Erythroblast (primary cell): Measurements from ENCODE around the gene GNAQ.

Experiments
- GATA1 ChIP-seq: IDR thresholded peaks from 2 replicates; pipeline ENCODE4 v1.6.1; 2011; ENCODE audit warnings: low read depth, mild to moderate bottlenecking, control low read depth, low read length, moderate library complexity
- POLR2A ChIP-seq: IDR thresholded peaks from 2 replicates; pipeline ENCODE4 v1.6.1; 2011; ENCODE audit warnings: mild to moderate bottlenecking, low read length

DNA sequence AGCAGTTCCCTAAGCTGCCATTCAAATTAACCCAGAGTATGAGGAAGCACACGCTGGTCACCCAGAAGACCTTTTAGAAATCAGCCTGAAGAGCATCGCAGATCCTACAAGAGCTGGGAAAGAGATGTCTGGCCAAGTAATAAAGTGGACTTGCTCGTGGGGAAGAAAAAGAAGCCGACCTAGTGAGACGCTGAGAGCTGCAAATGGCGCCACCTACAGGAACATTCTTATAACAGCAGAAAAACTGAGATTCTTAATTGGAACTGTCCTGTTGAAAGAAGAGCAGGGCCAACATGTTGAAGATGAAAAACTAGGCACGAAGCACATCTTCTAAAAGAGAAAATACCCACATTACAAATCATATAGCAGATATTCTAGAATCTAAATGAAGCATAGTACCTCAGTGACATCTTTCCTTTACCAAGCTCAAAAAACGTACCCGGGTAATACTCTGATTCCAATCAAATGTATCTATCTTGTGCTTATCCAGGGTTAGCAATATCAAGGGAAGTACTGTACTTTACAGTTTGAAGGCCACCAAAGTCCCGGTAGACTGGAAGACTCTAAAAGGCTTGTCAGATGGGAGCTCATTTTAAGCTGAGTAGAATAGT is 3.9 kb upstream of the GNAQ start:
- TF ChIP-seq POLR2A (no peak), GATA1 (no peak)
